A549 (cell line): ENCODE results near the gene NTS. TPM values are rescaled to one million over a fixed set of nuclear protein-coding genes. Genes with fewer than 3 reads are reported as not detected.

Experiments
- ATAC-seq, 2 experiments: fragments of 200-7000 bp in 1 of 2; fragments of >200 bp in 1 of 2; cut with Nextera tagmentation in 1 of 2; cut with Tn5 transposase in 1 of 2; 3 replicates each; pipeline versions ENCODE4 v1.8.0 to v1.9.1; 2018 to 2020; ENCODE audit warnings: mild to moderate bottlenecking in 1 of 2, moderate library complexity in 1 of 2
- CTCF ChIA-PET: fragments of 300-600 bp; sonication (Branson Sonifier 250); formaldehyde crosslinking; extraction: SDS; loops from one replicate; lab custom pipeline; 2021; ENCODE audit warnings: antibody characterized with exemption, inconsistent platforms; lab: Yijun Ruan, JAX
- POLR2A ChIA-PET: fragments of 350-600 bp; formaldehyde crosslinking; extraction: SDS; loops from one replicate; lab custom pipeline; 2021; ENCODE audit warnings: antibody characterized with exemption, inconsistent platforms; lab: Yijun Ruan, JAX
- DNase-seq, 2 experiments: peaks; one replicate each; pipeline versions ENCODE4 v3.0.0 to v3.0.0-alpha.2; 2011 to 2016; ENCODE audit warnings: low read depth in 1 of 2, low spot score in 1 of 2
- FAIRE-seq: peaks from 2 replicates; lab custom pipeline; 2011; peaks lifted over from hg19 to GRCh38; lab: Jason Lieb, UNC
- H3K27ac ChIP-seq, 2 experiments: fragments of >200 bp; sonication (Bioruptor Twin); formaldehyde crosslinking; 3 replicates each; pipeline ENCODE4 v1.5.1; 2016 to 2017
- H3K4me1 ChIP-seq: fragments of >200 bp; sonication (Bioruptor Twin); formaldehyde crosslinking; 3 replicates; pipeline ENCODE4 v1.6.1; 2016
- H3K4me2 ChIP-seq: fragments of >200 bp; sonication (Bioruptor Twin); formaldehyde crosslinking; 3 replicates; pipeline ENCODE4 v1.6.1; 2016
- H3K4me3 ChIP-seq: fragments of >200 bp; sonication (Bioruptor Twin); formaldehyde crosslinking; 3 replicates; pipeline ENCODE4 v1.5.1; 2016
- H3K9me3 ChIP-seq: fragments of >200 bp; sonication (Bioruptor Twin); formaldehyde crosslinking; 3 replicates; pipeline ENCODE4 v1.6.1; 2016
- CBX2 ChIP-seq: fragments of 200-600 bp; sonication (generic); IDR thresholded peaks from 2 replicates; pipeline ENCODE4 v1.6.1; 2016; ENCODE audit warnings: low read depth, mild to moderate bottlenecking, borderline replicate concordance
- CBX8 ChIP-seq: fragments of 200-600 bp; sonication (generic); IDR thresholded peaks from 2 replicates; pipeline ENCODE4 v1.6.1; 2016
- CEBPB ChIP-seq, 2 experiments: fragments of >200 bp in 1 of 2; sonication (Bioruptor Twin) in 1 of 2; formaldehyde crosslinking in 1 of 2; IDR thresholded peaks; 2 replicates each; pipeline ENCODE4 v1.6.1; 2012 to 2016
- E2F6 ChIP-seq: IDR thresholded peaks from 2 replicates; pipeline ENCODE4 v1.6.1; 2012; ENCODE audit warnings: low read depth, borderline replicate concordance
- EHF ChIP-seq: fragments of 250-450 bp; sonication (Bioruptor Pico); IDR thresholded peaks from 2 replicates; pipeline ENCODE4 v1.5.0; 2020; ENCODE audit warnings: mild to moderate bottlenecking
- ELK1 ChIP-seq: fragments of 150-350 bp; IDR thresholded peaks from 2 replicates; pipeline ENCODE4 v1.6.1; 2014; ENCODE audit warnings: low read depth, mild to moderate bottlenecking, low read length
- FOSB ChIP-seq: fragments of 250-450 bp; sonication (Bioruptor Pico); IDR thresholded peaks from 2 replicates; pipeline ENCODE4 v1.5.0; 2020; ENCODE audit warnings: mild to moderate bottlenecking, moderate library complexity
- GATA3 ChIP-seq: IDR thresholded peaks from 2 replicates; pipeline ENCODE4 v1.6.1; 2012; ENCODE audit warnings: borderline replicate concordance
- HES2 ChIP-seq: fragments of >200 bp; sonication (Bioruptor Twin); formaldehyde crosslinking; IDR thresholded peaks from 2 replicates; pipeline ENCODE4 v1.6.1; 2016
- HEYL ChIP-seq: fragments of 250-450 bp; sonication (Bioruptor Pico); IDR thresholded peaks from 2 replicates; pipeline ENCODE4 v1.8.0; 2021; ENCODE audit warnings: mild to moderate bottlenecking, moderate library complexity
- HMGXB4 ChIP-seq: fragments of 250-450 bp; sonication (Bioruptor Pico); IDR thresholded peaks from 2 replicates; pipeline ENCODE4 v1.5.0; 2021; ENCODE audit warnings: mild to moderate bottlenecking, moderate library complexity, borderline replicate concordance
- HOXA7 ChIP-seq: fragments of 250-450 bp; sonication (Bioruptor Pico); IDR thresholded peaks from 2 replicates; pipeline ENCODE4 v1.5.0; 2020; ENCODE audit warnings: mild to moderate bottlenecking, moderate library complexity
- JUN ChIP-seq, 2 experiments: fragments of >200 bp; sonication (Bioruptor Twin); formaldehyde crosslinking; IDR thresholded peaks; 2 replicates in 1 of 2; 3 replicates in 1 of 2; pipeline ENCODE4 v1.6.1; 2016 to 2017
- MAFK ChIP-seq: fragments of 450-650 bp; IDR thresholded peaks from 2 replicates; pipeline ENCODE4 v1.6.1; 2014; ENCODE audit not compliant: partially characterized antibody
- MAX ChIP-seq: IDR thresholded peaks from 2 replicates; pipeline ENCODE4 v1.6.1; 2012
- PBX3 ChIP-seq: IDR thresholded peaks from 2 replicates; pipeline ENCODE4 v1.6.1; 2012
- PHF8 ChIP-seq: fragments of 200-600 bp; sonication (generic); IDR thresholded peaks from 2 replicates; pipeline ENCODE4 v1.6.1; 2016; ENCODE audit warnings: low read depth, mild to moderate bottlenecking, antibody characterized with exemption, moderate library complexity, borderline replicate concordance
- REST ChIP-seq: fragments of 200-600 bp; sonication (generic); IDR thresholded peaks from 2 replicates; pipeline ENCODE4 v1.6.1; 2016; ENCODE audit warnings: antibody characterized with exemption, mild to moderate bottlenecking, moderate library complexity
- RFX5 ChIP-seq: fragments of 450-650 bp; IDR thresholded peaks from 2 replicates; pipeline ENCODE4 v1.7.1; 2014; ENCODE audit warnings: antibody characterized with exemption, mild to moderate bottlenecking, moderate library complexity
- SMC3 ChIP-seq: fragments of >200 bp; sonication (Bioruptor Twin); formaldehyde crosslinking; IDR thresholded peaks from 3 replicates; pipeline ENCODE4 v1.6.1; 2018; ENCODE audit warnings: inconsistent platforms
- ZSCAN20 ChIP-seq: fragments of 250-450 bp; sonication (Bioruptor Pico); IDR thresholded peaks from 2 replicates; pipeline ENCODE4 v1.8.0; 2022; ENCODE audit warnings: mild to moderate bottlenecking, moderate library complexity
- polyA plus RNA-seq, 4 experiments: library from polyadenylated mRNA; depleted of rRNA in 3 of 4; stranded (reverse); fragments of >200 nt; fragmentation: RNase III in 1 of 4; extraction: RNeasy Plus Mini Kit Qiagen cat#74134 plus additional on column Dnase treatment in 1 of 4; gene quantifications; 2 replicates in 3 of 4; 3 replicates in 1 of 4; pipeline ENCODE4 v1.2.3, GENCODE V29; 2011 to 2017

NTS gene
- polyA plus RNA-seq, 2 of the 4 experiments (the other 2 are of a cell fraction), result 101 to 119 TPM

GRCh38 chr12:85831327-85831990, 42.6 kb upstream of the NTS start (continued):
- TF ChIP-seq REST (no peak), GATA3 (no peak), E2F6 (no peak)

GRCh38 chr12:85833579-85833978, 40.5 kb upstream of the NTS start:
- Histone ChIP-seq H3K4me2 (peak overlapping the region; percentile 63), H3K27ac (no peak overlapping the region; a peak in 1 of 6 replicates), H3K9me3 (no peaks in the 10 kb centered on the region), H3K4me1 (peaks cover 23% of the 10 kb centered on the region), H3K4me3 (peak overlapping the region; percentile 42; the same call in 2 of the 3 replicates)
- no peak for TF ChIP-seq ZSCAN20 (CRISPR knock-in tag)
- no peak for TF ChIP-seq CBX8
- no peak for TF ChIP-seq HEYL (CRISPR knock-in tag)
- no peak for TF ChIP-seq HMGXB4 (CRISPR knock-in tag)
- no peak for TF ChIP-seq EHF (CRISPR knock-in tag)
- no peak for TF ChIP-seq HOXA7
- TF ChIP-seq CEBPB (IDR thresholded peaks at IDR 0.05), result no peak
- no peak for TF ChIP-seq MAX
- no peak for TF ChIP-seq PHF8
- TF ChIP-seq PBX3, result no peak
- no peak for TF ChIP-seq MAFK
- no peak for TF ChIP-seq CBX2
- no peak for TF ChIP-seq HES2
- no peak for TF ChIP-seq JUN (IDR thresholded peaks at IDR 0.05)
- no peak for TF ChIP-seq FOSB (CRISPR knock-in tag)
- no peak for TF ChIP-seq ELK1
- no peak for TF ChIP-seq RFX5
- no peak for TF ChIP-seq SMC3
- FAIRE-seq, result peak; percentile 70
- CTCF ChIA-PET, result interaction anchor here (1.0 kb wide), 1 partner anchor 258 kb away, joined by 4 read pairs; no protein-coding TSS in a partner anchor
- DNase-seq, result no peak
- ATAC-seq, result no peak
- POLR2A ChIA-PET, result no interaction called here
